EH (cell line): Measurements from ENCODE around the gene ZXDC.
A peak's percentile ranks its signal among the peaks of the same experiment; 100 is the strongest.

ENCODE experiments used
- DNase-seq: peaks from one replicate; pipeline ENCODE4 v3.0.0-alpha.2; 2015; ENCODE audit warnings: low read depth

The ZXDC gene

GRCh38 chr3:126510308-126510910 lies 34.7 kb upstream of the ZXDC start:
- no peak for DNase-seq

- no peak for DNase-seq
Measured at GRCh38 chr3:126509597-126510307, 34.1 kb upstream of the ZXDC start.

- DNase-seq = peak; percentile 34
Measured at GRCh38 chr3:126508564-126508964, 32.9 kb upstream of the ZXDC start.

- DNase-seq = no peak
Measured at GRCh38 chr3:126507886-126508285, 32.2 kb upstream of the ZXDC start.

GRCh38 chr3:126503701-126504100 lies 28.0 kb upstream of the ZXDC start:
- no peak for DNase-seq

- DNase-seq = no peak
Measured at GRCh38 chr3:126502656-126503055, 27.0 kb upstream of the ZXDC start.

GRCh38 chr3:126501736-126502135 lies 26.0 kb upstream of the ZXDC start:
- no peak for DNase-seq

GRCh38 chr3:126501054-126501453 lies 25.4 kb upstream of the ZXDC start:
- no peak for DNase-seq

GRCh38 chr3:126500016-126500415 lies 24.3 kb upstream of the ZXDC start:
- DNase-seq = no peak

GRCh38 chr3:126499401-126499800 lies 23.7 kb upstream of the ZXDC start:
- no peak for DNase-seq

- DNase-seq = no peak
Measured at GRCh38 chr3:126498929-126499328, 23.2 kb upstream of the ZXDC start.

GRCh38 chr3:126498461-126498860 lies 22.8 kb upstream of the ZXDC start:
- no peak for DNase-seq

GRCh38 chr3:126497956-126498355 lies 22.3 kb upstream of the ZXDC start:
- DNase-seq = no peak

GRCh38 chr3:126496894-126497850 lies 21.5 kb upstream of the ZXDC start:
- no peak for DNase-seq

- DNase-seq = no peak
Measured at GRCh38 chr3:126495786-126496185, 20.1 kb upstream of the ZXDC start.

- DNase-seq = no peak
Measured at GRCh38 chr3:126494970-126495230, 19.2 kb upstream of the ZXDC start.

- peak; percentile 33 for DNase-seq
Measured at GRCh38 chr3:126494204-126494969, 18.7 kb upstream of the ZXDC start.

- DNase-seq = no peak
Measured at GRCh38 chr3:126493739-126494138, 18.0 kb upstream of the ZXDC start.

GRCh38 chr3:126493051-126493450 lies 17.4 kb upstream of the ZXDC start:
- DNase-seq = no peak

- DNase-seq = no peak
Measured at GRCh38 chr3:126491221-126492013, 15.7 kb upstream of the ZXDC start.

GRCh38 chr3:126490619-126491018 lies 14.9 kb upstream of the ZXDC start:
- DNase-seq = no peak
